PC-3 (cell line): Measurements from ENCODE around the gene NIM1K.

Source experiments
- EZH2 ChIP-seq: fragments of 300-600 bp; sonication (generic); IDR thresholded peaks from one replicate; pipeline ENCODE4 v1.6.1; 2017; ENCODE audit warnings: antibody characterized with exemption, mild to moderate bottlenecking, low read length; ENCODE audit not compliant: unreplicated experiment
- TF ChIP-seq, protein P1 (sequence below): fragments of 300-600 bp; sonication (generic); conservative IDR thresholded peaks from 2 replicates; pipeline ENCODE4 v1.5.1; 2017; ENCODE audit warnings: antibody characterized with exemption, low read depth, mild to moderate bottlenecking, low read length

DNA sequence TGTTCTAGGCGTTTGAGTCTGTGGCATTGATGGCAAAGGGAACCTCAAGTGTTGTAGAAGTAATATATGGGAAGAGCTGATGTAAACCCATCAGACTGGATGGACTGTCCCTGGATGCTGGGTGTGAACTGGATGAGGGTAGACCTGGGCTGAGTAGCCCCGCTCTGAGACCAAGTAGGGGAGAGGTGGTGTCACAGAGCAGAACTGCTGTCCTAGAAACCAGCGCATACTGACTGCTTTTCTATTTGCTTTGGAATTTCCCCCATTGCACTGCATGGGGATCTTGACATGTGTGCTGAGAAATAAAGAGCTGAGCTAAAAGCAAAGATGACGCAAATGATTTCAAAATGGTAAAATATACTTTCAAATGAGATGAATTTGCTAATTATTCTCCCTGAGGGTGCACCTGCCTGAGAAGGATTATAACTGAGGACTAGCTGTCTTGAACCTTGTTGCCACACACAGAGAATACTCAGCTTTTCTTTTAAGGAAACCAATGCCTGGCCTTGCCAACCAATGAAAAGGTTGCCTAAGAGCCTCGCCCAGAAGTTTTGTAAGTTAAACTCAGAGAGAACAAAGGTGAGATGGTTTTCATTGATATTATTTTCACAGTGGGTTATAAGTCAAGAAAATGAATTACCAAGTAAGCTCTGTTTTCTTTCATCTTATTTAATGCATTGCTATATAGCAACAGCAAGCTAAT lies 44.8 kb downstream of the NIM1K start:
- TF ChIP-seq, protein P1, sequence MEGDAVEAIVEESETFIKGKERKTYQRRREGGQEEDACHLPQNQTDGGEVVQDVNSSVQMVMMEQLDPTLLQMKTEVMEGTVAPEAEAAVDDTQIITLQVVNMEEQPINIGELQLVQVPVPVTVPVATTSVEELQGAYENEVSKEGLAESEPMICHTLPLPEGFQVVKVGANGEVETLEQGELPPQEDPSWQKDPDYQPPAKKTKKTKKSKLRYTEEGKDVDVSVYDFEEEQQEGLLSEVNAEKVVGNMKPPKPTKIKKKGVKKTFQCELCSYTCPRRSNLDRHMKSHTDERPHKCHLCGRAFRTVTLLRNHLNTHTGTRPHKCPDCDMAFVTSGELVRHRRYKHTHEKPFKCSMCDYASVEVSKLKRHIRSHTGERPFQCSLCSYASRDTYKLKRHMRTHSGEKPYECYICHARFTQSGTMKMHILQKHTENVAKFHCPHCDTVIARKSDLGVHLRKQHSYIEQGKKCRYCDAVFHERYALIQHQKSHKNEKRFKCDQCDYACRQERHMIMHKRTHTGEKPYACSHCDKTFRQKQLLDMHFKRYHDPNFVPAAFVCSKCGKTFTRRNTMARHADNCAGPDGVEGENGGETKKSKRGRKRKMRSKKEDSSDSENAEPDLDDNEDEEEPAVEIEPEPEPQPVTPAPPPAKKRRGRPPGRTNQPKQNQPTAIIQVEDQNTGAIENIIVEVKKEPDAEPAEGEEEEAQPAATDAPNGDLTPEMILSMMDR: no peak
- no peak for TF ChIP-seq EZH2
